BLaER1 (cell line): ENCODE measurements around the gene MGAT5B.

ENCODE experiments used
- H3K27ac ChIP-seq: shearing (Covaris generic); formaldehyde crosslinking; 2 replicates; pipeline ENCODE4 v1.8.1; 2022
- H3K27me3 ChIP-seq: shearing (Covaris generic); formaldehyde crosslinking; 2 replicates; pipeline ENCODE4 v1.8.1; 2022
- H3K36me3 ChIP-seq: shearing (Covaris generic); formaldehyde crosslinking; 2 replicates; pipeline ENCODE4 v1.8.1; 2022
- H3K4me1 ChIP-seq: shearing (Covaris generic); formaldehyde crosslinking; 2 replicates; pipeline ENCODE4 v1.8.1; 2022
- H3K4me2 ChIP-seq: shearing (Covaris generic); formaldehyde crosslinking; 2 replicates; pipeline ENCODE4 v1.8.1; 2022
- H3K4me3 ChIP-seq: shearing (Covaris generic); formaldehyde crosslinking; 2 replicates; pipeline ENCODE4 v1.8.1; 2022
- H3K9ac ChIP-seq: shearing (Covaris generic); formaldehyde crosslinking; 2 replicates; pipeline ENCODE4 v1.8.1; 2022
- H3K9me3 ChIP-seq: shearing (Covaris generic); formaldehyde crosslinking; 2 replicates; pipeline ENCODE4 v1.8.1; 2022
- H4K20me1 ChIP-seq: shearing (Covaris generic); formaldehyde crosslinking; 2 replicates; pipeline ENCODE4 v1.8.1; 2022
- Cebpa-rat ChIP-seq: shearing (Covaris generic); IDR thresholded peaks from 2 replicates; pipeline ENCODE4 v1.8.1; 2022

MGAT5B gene

DNA sequence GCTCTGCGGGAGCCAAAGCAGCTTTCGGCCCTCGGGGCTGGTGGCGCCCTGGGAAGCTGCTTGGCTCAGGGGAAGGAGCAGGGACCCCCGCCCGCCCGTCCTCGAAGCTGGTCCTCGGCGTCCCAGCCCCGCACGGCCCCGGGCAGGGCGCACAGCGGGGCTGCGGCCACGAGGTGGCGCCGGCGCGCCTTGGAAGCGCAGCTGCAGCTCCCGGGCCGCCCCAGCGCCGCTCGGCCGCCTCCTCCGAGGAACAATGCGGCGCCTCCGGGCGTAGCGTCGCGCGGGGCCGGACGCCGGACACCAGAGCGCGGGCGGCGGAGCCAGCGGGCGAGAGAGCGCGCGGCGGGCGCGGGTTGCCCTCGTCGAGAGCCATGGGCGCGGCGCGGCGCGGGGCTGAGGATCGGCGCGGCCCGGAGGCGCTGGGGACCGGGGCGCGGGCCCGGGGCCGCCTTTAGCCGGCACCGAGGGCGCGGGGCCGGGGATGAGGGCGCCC lies at the start of gene MGAT5B:
Gene MGAT5B, plus strand, starts transcription at position 229 of the 493 bp plus-strand sequence. CDS start 626 bp downstream, outside the sequence.
- H3K36me3 ChIP-seq: peaks cover 12% of the 10 kb centered on the region
- H3K27ac ChIP-seq: peak within 1 kb of the TSS; percentile 98
- peak within 1 kb of the TSS; percentile 95 for H3K4me3 ChIP-seq
- H3K27me3 ChIP-seq: no peaks in the 10 kb centered on the region
- no peak for TF ChIP-seq Cebpa-rat
- H3K4me2 ChIP-seq: peak within 1 kb of the TSS; percentile 100
- H4K20me1 ChIP-seq: peaks cover 37% of the 10 kb centered on the region
- H3K9ac ChIP-seq: peak within 1 kb of the TSS; percentile 95
- peaks cover 85% of the 10 kb centered on the region for H3K4me1 ChIP-seq
- 0 out of 2 replicates have a peak, but pooled peaks cover 2% of the 10 kb centered on the region for H3K9me3 ChIP-seq

DNA sequence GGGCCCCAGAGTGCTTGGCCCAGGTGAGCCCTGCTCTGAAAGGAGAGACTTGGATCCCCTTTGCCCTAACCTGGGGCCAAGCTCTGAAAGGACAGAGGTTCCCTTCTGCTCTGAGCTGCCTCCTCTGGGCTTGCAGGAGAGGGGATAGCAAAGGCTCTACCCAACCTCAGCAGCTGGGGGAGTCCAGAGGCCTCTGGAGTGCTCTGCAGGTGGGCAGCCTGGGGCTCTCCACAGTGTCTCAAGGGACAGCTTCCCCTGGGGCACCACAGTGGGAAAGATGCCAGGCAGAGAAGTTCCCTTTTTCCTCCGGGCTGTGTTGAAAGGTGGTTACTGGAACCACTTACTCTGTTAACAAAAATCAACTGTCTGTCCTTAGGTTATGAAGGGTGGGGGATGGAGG lies 48.2 kb upstream of the MGAT5B start:
- H3K36me3 ChIP-seq: no peaks in the 10 kb centered on the region
- H3K27me3 ChIP-seq: no peaks in the 10 kb centered on the region
- H3K27ac ChIP-seq: peak overlapping the region; percentile 59
- no peak overlapping the region; the same call in 1 of the 2 replicates for H3K9ac ChIP-seq
- H3K4me2 ChIP-seq: peak overlapping the region; percentile 93
- H3K9me3 ChIP-seq: no peaks in the 10 kb centered on the region
- no peaks in the 10 kb centered on the region for H4K20me1 ChIP-seq
- TF ChIP-seq Cebpa-rat: no peak
- peaks cover 79% of the 10 kb centered on the region for H3K4me1 ChIP-seq
- H3K4me3 ChIP-seq: peak overlapping the region; percentile 41; the same call in 1 of the 2 replicates

- H3K36me3 ChIP-seq: no peaks in the 10 kb centered on the region
- H3K27me3 ChIP-seq: no peaks in the 10 kb centered on the region
- TF ChIP-seq Cebpa-rat: no peak
- no peak overlapping the region for H3K9ac ChIP-seq
- H3K27ac ChIP-seq: peak overlapping the region; percentile 59
- no peaks in the 10 kb centered on the region for H3K9me3 ChIP-seq
- peaks cover 82% of the 10 kb centered on the region for H3K4me1 ChIP-seq
- H3K4me3 ChIP-seq: no peak overlapping the region
- peak overlapping the region; percentile 93 for H3K4me2 ChIP-seq
- no peaks in the 10 kb centered on the region for H4K20me1 ChIP-seq
Measured at GRCh38 chr17:76820561-76820960, 47.6 kb upstream of the MGAT5B start.

DNA sequence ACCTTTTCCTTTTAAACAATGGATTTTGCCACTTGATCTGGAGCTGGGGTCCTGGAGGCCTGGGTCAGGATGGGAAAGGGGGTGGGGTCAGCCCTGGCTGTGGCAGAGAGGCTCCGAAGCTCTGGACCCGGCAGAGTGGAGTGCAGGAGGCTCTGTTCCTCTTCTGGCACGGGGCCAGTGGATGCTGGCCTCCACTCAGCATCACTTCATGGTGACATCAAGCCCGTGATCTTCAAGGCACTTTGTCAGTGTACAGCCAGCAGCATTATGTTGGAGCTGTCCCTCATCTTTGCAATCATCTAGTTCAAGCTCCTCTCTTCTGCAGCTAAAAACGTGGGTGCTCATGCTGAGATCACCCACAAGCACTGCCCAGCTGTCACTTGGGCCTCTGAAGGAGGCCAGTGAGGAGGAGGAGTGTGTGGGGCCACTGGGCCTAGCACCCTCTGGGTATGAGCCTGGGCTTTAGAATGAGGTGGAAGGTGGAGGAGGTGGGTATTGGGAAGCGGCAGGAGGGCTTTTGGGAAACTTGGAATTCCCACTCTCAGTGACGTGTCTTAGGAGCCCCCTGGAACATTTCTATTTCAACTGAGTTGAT lies 45.9 kb upstream of the MGAT5B start:
- H3K9ac ChIP-seq: no peak overlapping the region
- peaks cover 84% of the 10 kb centered on the region for H3K4me1 ChIP-seq
- no peaks in the 10 kb centered on the region for H4K20me1 ChIP-seq
- H3K27ac ChIP-seq: no peak overlapping the region
- H3K9me3 ChIP-seq: no peaks in the 10 kb centered on the region
- no peaks in the 10 kb centered on the region for H3K27me3 ChIP-seq
- H3K36me3 ChIP-seq: no peaks in the 10 kb centered on the region
- no peak overlapping the region for H3K4me2 ChIP-seq
- H3K4me3 ChIP-seq: no peak overlapping the region
- TF ChIP-seq Cebpa-rat: no peak

DNA sequence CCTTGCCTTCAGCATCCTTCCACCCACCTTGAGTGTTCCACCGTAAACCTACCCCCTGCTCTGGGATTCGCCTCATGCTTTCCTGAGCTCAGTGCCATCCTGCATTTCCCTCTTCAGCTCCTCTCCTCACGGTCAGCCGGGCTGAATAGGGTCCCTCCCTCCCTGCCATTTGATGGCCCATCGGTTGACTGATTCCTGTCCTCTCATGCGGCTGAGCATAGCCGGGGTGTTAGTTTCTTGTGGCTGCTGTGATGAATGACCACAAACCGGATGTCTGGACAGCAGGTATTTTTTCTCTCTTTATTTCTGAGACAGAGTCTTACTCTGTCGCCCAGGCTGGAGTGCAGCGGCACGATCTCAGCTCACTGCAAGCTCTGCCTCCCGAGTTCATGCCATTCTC lies 44.1 kb upstream of the MGAT5B start:
- Histone ChIP-seq H3K9ac (no peak overlapping the region), H3K9me3 (no peaks in the 10 kb centered on the region), H3K27me3 (no peaks in the 10 kb centered on the region), H3K36me3 (no peaks in the 10 kb centered on the region), H3K4me3 (no peak overlapping the region), H3K27ac (no peak overlapping the region), H3K4me1 (peaks cover 84% of the 10 kb centered on the region), H4K20me1 (no peaks in the 10 kb centered on the region), H3K4me2 (peak overlapping the region; percentile 76)
- TF ChIP-seq Cebpa-rat: no peak

DNA sequence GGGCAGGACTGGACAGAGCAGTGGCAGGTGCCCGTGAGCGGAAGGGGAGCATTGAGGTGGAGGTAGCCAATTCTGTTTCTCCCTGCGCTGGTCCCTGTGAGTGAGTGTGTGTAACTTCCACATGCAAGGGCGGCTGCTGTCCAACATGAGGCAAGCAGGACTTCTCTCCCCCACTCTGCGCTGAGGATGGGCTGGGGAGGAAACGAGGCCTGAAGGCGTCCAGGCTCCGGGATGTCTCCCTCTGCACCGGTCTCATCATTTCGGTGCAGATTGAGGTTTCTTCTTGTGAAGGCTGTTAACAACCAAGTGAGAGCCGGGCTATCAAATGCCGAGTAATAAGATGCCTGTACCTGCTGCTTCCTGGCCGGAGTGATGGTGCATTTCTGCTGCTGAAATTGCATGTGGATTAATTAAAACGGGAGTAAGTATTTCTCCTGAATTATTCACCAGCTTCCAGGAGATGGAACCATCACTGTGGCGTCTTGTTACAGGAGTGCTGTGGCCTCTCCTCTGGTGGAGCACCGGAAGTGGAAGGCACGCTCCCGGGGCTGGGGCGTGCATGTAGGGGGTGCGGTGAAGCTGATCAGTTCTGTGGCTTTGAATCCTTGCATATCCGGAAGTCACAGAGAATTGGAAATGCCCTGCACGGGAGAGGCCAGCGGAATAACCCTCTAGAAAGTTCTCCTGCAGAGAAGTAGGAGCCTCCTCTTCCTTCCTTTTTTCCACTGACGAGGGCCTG lies 41.7 kb upstream of the MGAT5B start:
- Histone ChIP-seq H3K27ac (peak overlapping the region; percentile 62), H3K36me3 (no peaks in the 10 kb centered on the region), H3K9ac (no peak overlapping the region), H3K27me3 (no peaks in the 10 kb centered on the region), H3K4me2 (peak overlapping the region; percentile 89), H3K9me3 (no peaks in the 10 kb centered on the region), H3K4me3 (0 out of 2 replicates have a peak overlapping the region, but pooled peaks have one; percentile 14), H4K20me1 (no peaks in the 10 kb centered on the region), H3K4me1 (peaks cover 78% of the 10 kb centered on the region)
- TF ChIP-seq Cebpa-rat: no peak

- H3K4me3 ChIP-seq: no peak overlapping the region
- H3K9ac ChIP-seq: no peak overlapping the region
- H3K4me2 ChIP-seq: peak overlapping the region; percentile 89
- H3K27me3 ChIP-seq: no peaks in the 10 kb centered on the region
- no peaks in the 10 kb centered on the region for H3K9me3 ChIP-seq
- no peak for TF ChIP-seq Cebpa-rat
- no peaks in the 10 kb centered on the region for H3K36me3 ChIP-seq
- H3K4me1 ChIP-seq: peaks cover 72% of the 10 kb centered on the region
- H3K27ac ChIP-seq: peak overlapping the region; percentile 62
- H4K20me1 ChIP-seq: no peaks in the 10 kb centered on the region
Measured at GRCh38 chr17:76827736-76828135, 40.5 kb upstream of the MGAT5B start.

GRCh38 chr17:76830987-76831715 lies 37.1 kb upstream of the MGAT5B start:
- peaks cover 46% of the 10 kb centered on the region for H3K4me1 ChIP-seq
- H3K36me3 ChIP-seq: no peaks in the 10 kb centered on the region
- H3K4me2 ChIP-seq: no peak overlapping the region
- H3K9me3 ChIP-seq: no peaks in the 10 kb centered on the region
- H3K27me3 ChIP-seq: no peaks in the 10 kb centered on the region
- H3K9ac ChIP-seq: no peak overlapping the region
- H3K27ac ChIP-seq: no peak overlapping the region
- no peak overlapping the region for H3K4me3 ChIP-seq
- TF ChIP-seq Cebpa-rat: no peak
- H4K20me1 ChIP-seq: no peaks in the 10 kb centered on the region

DNA sequence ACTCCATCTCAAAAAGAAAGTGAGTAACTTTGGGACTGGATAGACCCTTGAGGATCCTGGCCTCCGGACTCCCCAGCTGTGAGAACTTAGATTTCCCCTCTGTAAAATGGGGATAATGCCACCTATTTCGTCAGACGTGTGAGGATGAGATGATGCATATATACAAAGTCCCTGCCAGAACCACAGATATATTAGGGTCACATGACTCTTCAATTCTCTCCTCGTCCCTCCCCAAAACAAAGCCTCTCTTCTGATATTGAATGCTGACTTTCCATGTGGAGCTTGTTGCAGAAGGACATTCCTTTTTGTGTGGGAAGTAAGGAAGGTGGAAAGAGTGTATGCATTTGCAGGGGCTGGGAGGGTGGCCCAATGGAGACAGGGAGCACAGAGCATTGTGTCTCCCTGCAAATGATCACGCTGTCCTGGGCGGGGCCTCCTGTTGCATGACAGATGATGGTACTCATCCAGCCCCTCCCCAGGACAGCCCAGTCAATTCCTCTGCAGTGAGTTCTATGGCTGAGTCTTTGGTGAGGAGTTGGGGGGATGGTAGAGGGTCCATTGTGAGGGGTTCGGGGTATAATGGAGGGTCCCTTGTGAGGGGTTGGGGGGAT lies 35.1 kb upstream of the MGAT5B start:
- Histone ChIP-seq H3K9me3 (no peaks in the 10 kb centered on the region), H3K4me3 (no peak overlapping the region), H4K20me1 (no peaks in the 10 kb centered on the region), H3K4me2 (no peak overlapping the region), H3K27ac (no peak overlapping the region), H3K36me3 (no peaks in the 10 kb centered on the region), H3K27me3 (no peaks in the 10 kb centered on the region), H3K4me1 (peaks cover 33% of the 10 kb centered on the region), H3K9ac (no peak overlapping the region)
- no peak for TF ChIP-seq Cebpa-rat
